SK-N-SH (cell line): Measurements from ENCODE around the gene PEAK1. TPM values are rescaled to one million over a fixed set of nuclear protein-coding genes. Genes with fewer than 3 reads are reported as not detected.

ENCODE experiments used
- CTCF ChIA-PET: fragments of 300-600, 350-600 bp; formaldehyde crosslinking; extraction: SDS; loops from one replicate; lab custom pipeline; 2021; lab: Yijun Ruan, JAX
- POLR2A ChIA-PET: fragments of 350-600 bp; sonication (Branson Sonifier 250); formaldehyde crosslinking; extraction: SDS; loops from one replicate; lab custom pipeline; 2020; ENCODE audit warnings: antibody characterized with exemption, inconsistent platforms; lab: Yijun Ruan, JAX
- DNase-seq: peaks from one replicate; pipeline ENCODE4 v3.0.0; 2012
- H2AFZ ChIP-seq: fragments of 200-600 bp; sonication (generic); 2 replicates; pipeline ENCODE4 v1.8.1; 2016; ENCODE audit warnings: antibody characterized with exemption, mild to moderate bottlenecking, low read depth
- H3F3A ChIP-seq: fragments of 200-600 bp; sonication (generic); replicated peaks from 2 replicates; pipeline ENCODE3; 2016; ENCODE audit warnings: antibody characterized with exemption, mild to moderate bottlenecking; ENCODE audit not compliant: insufficient read depth
- H3K27ac ChIP-seq, 2 experiments: fragments of 200-500 bp in 1 of 2; fragments of 200-600 bp in 1 of 2; sonication (Bioruptor generic) in 1 of 2; sonication (generic), shearing (Covaris generic) in 1 of 2; 2 replicates each; pipeline versions ENCODE4 v1.5.1 to v1.6.1; 2014 to 2016; ENCODE audit warnings: low read depth in 2 of 2, inconsistent platforms in 1 of 2, low read length in 1 of 2, mild to moderate bottlenecking in 1 of 2, mixed read lengths in 1 of 2
- H3K27me3 ChIP-seq: fragments of 200-600 bp; sonication (generic), shearing (Covaris generic); 2 replicates; pipeline ENCODE4 v1.6.1; 2016; ENCODE audit warnings: mixed run types; ENCODE audit not compliant: insufficient read depth
- H3K36me3 ChIP-seq, 2 experiments: fragments of 200-500 bp in 1 of 2; fragments of 200-600 bp in 1 of 2; sonication (Bioruptor generic) in 1 of 2; sonication (generic) in 1 of 2; replicated peaks in 1 of 2; 2 replicates each; pipeline versions ENCODE3 to v1.5.1; 2014 to 2016; ENCODE audit warnings: low read length in 1 of 2, mild to moderate bottlenecking in 1 of 2; ENCODE audit not compliant: insufficient read depth in 2 of 2, control insufficient read depth in 1 of 2
- H3K4me1 ChIP-seq, 2 experiments: fragments of 200-500 bp in 1 of 2; fragments of 200-600 bp in 1 of 2; sonication (Bioruptor generic) in 1 of 2; sonication (generic), shearing (Covaris generic) in 1 of 2; 2 replicates each; pipeline versions ENCODE4 v1.5.1 to v1.6.1; 2014 to 2016; ENCODE audit warnings: low read depth in 1 of 2, low read length in 1 of 2, mixed run types in 1 of 2; ENCODE audit not compliant: insufficient read depth in 2 of 2, control insufficient read depth in 1 of 2
- H3K4me2 ChIP-seq: fragments of 200-600 bp; sonication (generic), shearing (Covaris generic); 2 replicates; pipeline ENCODE4 v1.6.1; 2017; ENCODE audit warnings: mixed run types
- H3K4me3 ChIP-seq, 2 experiments: fragments of 200-500 bp in 1 of 2; fragments of 200-600 bp in 1 of 2; sonication (Bioruptor generic) in 1 of 2; sonication (generic), shearing (Covaris generic) in 1 of 2; 2 replicates each; pipeline versions ENCODE4 v1.5.1 to v1.8.1; 2014 to 2016; ENCODE audit warnings: low read depth in 2 of 2, inconsistent platforms in 1 of 2, low read length in 1 of 2, mild to moderate bottlenecking in 1 of 2, mixed read lengths in 1 of 2, moderate library complexity in 1 of 2
- H3K79me2 ChIP-seq: fragments of 200-600 bp; sonication (generic); 2 replicates; pipeline ENCODE4 v1.8.1; 2017; ENCODE audit warnings: mild to moderate bottlenecking; ENCODE audit not compliant: insufficient read depth
- H3K9ac ChIP-seq: fragments of 200-600 bp; sonication (generic); 2 replicates; pipeline ENCODE4 v1.6.1; 2017; ENCODE audit warnings: mixed run types
- H3K9me2 ChIP-seq: fragments of 200-600 bp; sonication (generic); 2 replicates; pipeline ENCODE4 v1.6.1; 2017; ENCODE audit warnings: mixed run types
- H3K9me3 ChIP-seq: fragments of 200-600 bp; sonication (generic); 2 replicates; pipeline ENCODE4 v1.6.1; 2017; ENCODE audit warnings: mixed run types, mild to moderate bottlenecking, moderate library complexity
- H4K20me1 ChIP-seq: fragments of 200-600 bp; sonication (generic); 2 replicates; pipeline ENCODE4 v1.6.1; 2017; ENCODE audit warnings: mild to moderate bottlenecking, mixed run types; ENCODE audit not compliant: insufficient read depth
- CTCF ChIP-seq: fragments of 200-600 bp; sonication (generic); IDR thresholded peaks from 2 replicates; pipeline ENCODE4 v1.6.1; 2017; ENCODE audit warnings: antibody characterized with exemption, mild to moderate bottlenecking, moderate library complexity
- EP300 ChIP-seq, 2 experiments: IDR thresholded peaks; 2 replicates each; pipeline versions ENCODE4 v1.4.0 to v1.6.1; 2012; ENCODE audit warnings: borderline replicate concordance in 1 of 2, low read depth in 1 of 2, low read length in 1 of 2
- EZH2phosphoT487 ChIP-seq: fragments of 200-600 bp; sonication (generic); IDR thresholded peaks from 2 replicates; pipeline ENCODE4 v1.6.1; 2017; ENCODE audit warnings: low read depth, mixed run types, mild to moderate bottlenecking, antibody characterized with exemption, moderate library complexity, borderline replicate concordance
- FOSL2 ChIP-seq: IDR thresholded peaks from 2 replicates; pipeline ENCODE4 v1.4.0; 2012; ENCODE audit warnings: low read depth, mild to moderate bottlenecking, moderate library complexity, borderline replicate concordance
- FOXJ3 ChIP-seq: sonication (generic); formaldehyde crosslinking; IDR thresholded peaks from 2 replicates; pipeline ENCODE4 v1.5.1; 2020; ENCODE audit warnings: mild to moderate bottlenecking, missing genetic modification reagents
- FOXM1 ChIP-seq: IDR thresholded peaks from 2 replicates; pipeline ENCODE4 v1.4.0; 2012; ENCODE audit warnings: low read depth, mild to moderate bottlenecking
- GATA2 ChIP-seq: sonication (generic); formaldehyde crosslinking; IDR thresholded peaks from 2 replicates; pipeline ENCODE4 v1.5.0; 2020; ENCODE audit warnings: mild to moderate bottlenecking, missing genetic modification reagents
- MEF2A ChIP-seq: IDR thresholded peaks from 2 replicates; pipeline ENCODE4 v1.4.0; 2012; ENCODE audit warnings: low read depth, borderline replicate concordance
- NRF1 ChIP-seq: IDR thresholded peaks from 2 replicates; pipeline ENCODE4 v1.6.1; 2012; ENCODE audit warnings: low read depth, mild to moderate bottlenecking, low read length
- POLR2AphosphoS5 ChIP-seq: IDR thresholded peaks from 2 replicates; pipeline ENCODE4 v1.6.1; 2012; ENCODE audit warnings: low read depth, low read length
- RAD21 ChIP-seq: IDR thresholded peaks from 2 replicates; pipeline ENCODE4 v1.6.1; 2012; ENCODE audit warnings: mild to moderate bottlenecking, low read length
- RXRA ChIP-seq: IDR thresholded peaks from 2 replicates; pipeline ENCODE4 v1.4.0; 2012; ENCODE audit warnings: low read depth, mild to moderate bottlenecking, borderline replicate concordance
- SIN3A ChIP-seq: IDR thresholded peaks from 2 replicates; pipeline ENCODE4 v1.6.1; 2012; ENCODE audit warnings: low read depth, mild to moderate bottlenecking, low read length, moderate library complexity, borderline replicate concordance
- TAF1 ChIP-seq: IDR thresholded peaks from 2 replicates; pipeline ENCODE4 v1.6.1; 2012; ENCODE audit warnings: low read depth, mild to moderate bottlenecking, low read length, moderate library complexity, borderline replicate concordance
- TCF12 ChIP-seq: IDR thresholded peaks from 2 replicates; pipeline ENCODE4 v1.4.0; 2012
- YY1 ChIP-seq: IDR thresholded peaks from 2 replicates; pipeline ENCODE4 v1.4.0; 2012; ENCODE audit warnings: low read depth, mild to moderate bottlenecking
- WGBS: methylation state at CpG from one replicate; pipeline ENCODE4 v1.1.6; 2017; ENCODE audit warnings: low lambda C conversion rate; 5-methylcytosine and 5-hydroxymethylcytosine counted together
- polyA plus RNA-seq, 3 experiments: library from polyadenylated mRNA; depleted of rRNA; stranded (reverse); fragments of >200 nt; gene quantifications; 2 replicates each; pipeline ENCODE4 v1.2.3, GENCODE V29; 2012
- TF ChIP-seq, protein P1 (sequence below): IDR thresholded peaks from 2 replicates; pipeline ENCODE4 v1.4.0; 2012; ENCODE audit warnings: low read depth, borderline replicate concordance
- TF ChIP-seq, protein P2 (sequence below): IDR thresholded peaks from 2 replicates; pipeline ENCODE4 v1.4.0; 2012; ENCODE audit warnings: low read depth, borderline replicate concordance
- TF ChIP-seq, protein P3 (sequence below): fragments of 150-350 bp; IDR thresholded peaks from 2 replicates; pipeline ENCODE4 v1.6.1; 2016; ENCODE audit warnings: mild to moderate bottlenecking, low read depth, low read length

The PEAK1 gene
- polyA plus RNA-seq, 1 of the 3 experiments (the other 2 are of a cell fraction) = 9.0 TPM

- H3K4me2 ChIP-seq = no peak overlapping the region
- no peak overlapping the region for H3K27ac ChIP-seq
- CTCF ChIA-PET = no interaction called here
- H3K9ac ChIP-seq = no peak overlapping the region
- no peak overlapping the region for H3K4me3 ChIP-seq
- no peaks in the 10 kb centered on the region for H3F3A ChIP-seq
- POLR2A ChIA-PET = no interaction called here
- WGBS = 94% methylated on average over 2 of the region's 2 CpGs
- no peak overlapping the region for H2AFZ ChIP-seq
- H4K20me1 ChIP-seq = peaks cover 13% of the 10 kb centered on the region; the same call in 1 of the 2 replicates
- peaks cover 81% of the 10 kb centered on the region for H3K79me2 ChIP-seq
- H3K9me3 ChIP-seq = no peaks in the 10 kb centered on the region
- H3K4me1 ChIP-seq = peaks cover 0 to 5% of the 10 kb centered on the region in 2 experiments; a peak in 2 of 4 replicates
- no peak for DNase-seq
- H3K36me3 ChIP-seq = peaks cover 0 to 4% of the 10 kb centered on the region in 2 experiments
- no peak for TF ChIP-seq POLR2AphosphoS5
- no peak for TF ChIP-seq TCF12
- TF ChIP-seq FOSL2 = no peak
- TF ChIP-seq, protein P1, sequence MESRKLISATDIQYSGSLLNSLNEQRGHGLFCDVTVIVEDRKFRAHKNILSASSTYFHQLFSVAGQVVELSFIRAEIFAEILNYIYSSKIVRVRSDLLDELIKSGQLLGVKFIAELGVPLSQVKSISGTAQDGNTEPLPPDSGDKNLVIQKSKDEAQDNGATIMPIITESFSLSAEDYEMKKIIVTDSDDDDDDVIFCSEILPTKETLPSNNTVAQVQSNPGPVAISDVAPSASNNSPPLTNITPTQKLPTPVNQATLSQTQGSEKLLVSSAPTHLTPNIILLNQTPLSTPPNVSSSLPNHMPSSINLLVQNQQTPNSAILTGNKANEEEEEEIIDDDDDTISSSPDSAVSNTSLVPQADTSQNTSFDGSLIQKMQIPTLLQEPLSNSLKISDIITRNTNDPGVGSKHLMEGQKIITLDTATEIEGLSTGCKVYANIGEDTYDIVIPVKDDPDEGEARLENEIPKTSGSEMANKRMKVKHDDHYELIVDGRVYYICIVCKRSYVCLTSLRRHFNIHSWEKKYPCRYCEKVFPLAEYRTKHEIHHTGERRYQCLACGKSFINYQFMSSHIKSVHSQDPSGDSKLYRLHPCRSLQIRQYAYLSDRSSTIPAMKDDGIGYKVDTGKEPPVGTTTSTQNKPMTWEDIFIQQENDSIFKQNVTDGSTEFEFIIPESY = no peak
- TF ChIP-seq, protein P2, sequence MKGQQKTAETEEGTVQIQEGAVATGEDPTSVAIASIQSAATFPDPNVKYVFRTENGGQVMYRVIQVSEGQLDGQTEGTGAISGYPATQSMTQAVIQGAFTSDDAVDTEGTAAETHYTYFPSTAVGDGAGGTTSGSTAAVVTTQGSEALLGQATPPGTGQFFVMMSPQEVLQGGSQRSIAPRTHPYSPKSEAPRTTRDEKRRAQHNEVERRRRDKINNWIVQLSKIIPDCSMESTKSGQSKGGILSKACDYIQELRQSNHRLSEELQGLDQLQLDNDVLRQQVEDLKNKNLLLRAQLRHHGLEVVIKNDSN = no peak
- TF ChIP-seq, protein P3, sequence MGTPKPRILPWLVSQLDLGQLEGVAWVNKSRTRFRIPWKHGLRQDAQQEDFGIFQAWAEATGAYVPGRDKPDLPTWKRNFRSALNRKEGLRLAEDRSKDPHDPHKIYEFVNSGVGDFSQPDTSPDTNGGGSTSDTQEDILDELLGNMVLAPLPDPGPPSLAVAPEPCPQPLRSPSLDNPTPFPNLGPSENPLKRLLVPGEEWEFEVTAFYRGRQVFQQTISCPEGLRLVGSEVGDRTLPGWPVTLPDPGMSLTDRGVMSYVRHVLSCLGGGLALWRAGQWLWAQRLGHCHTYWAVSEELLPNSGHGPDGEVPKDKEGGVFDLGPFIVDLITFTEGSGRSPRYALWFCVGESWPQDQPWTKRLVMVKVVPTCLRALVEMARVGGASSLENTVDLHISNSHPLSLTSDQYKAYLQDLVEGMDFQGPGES = no peak
- no peak for TF ChIP-seq GATA2 (CRISPR knock-in tag)
- TF ChIP-seq EP300 (IDR thresholded peaks at IDR 0.05; ENCODE audit: borderline replicate concordance in 1 of 2, low read depth in 1 of 2, low read length in 1 of 2) = no peak
- no peak for TF ChIP-seq EZH2phosphoT487
- no peak for TF ChIP-seq FOXJ3 (CRISPR knock-in tag)
- no peak for TF ChIP-seq NRF1
- TF ChIP-seq RAD21 = no peak
- TF ChIP-seq TAF1 = no peak
- no peak for TF ChIP-seq SIN3A
- no peak for TF ChIP-seq RXRA
- no peak for TF ChIP-seq MEF2A
- TF ChIP-seq CTCF = no peak
- no peak for TF ChIP-seq FOXM1
- no peak for TF ChIP-seq YY1
- H3K27me3 ChIP-seq = no peaks in the 10 kb centered on the region
- H3K9me2 ChIP-seq = no peaks in the 10 kb centered on the region
Observed at GRCh38 chr15:77327168-77327567, 92.7 kb downstream of the PEAK1 start.
